ENCODE data around the gene TSPO. TPM values are rescaled to one million over a fixed set of nuclear protein-coding genes. Genes with fewer than 3 reads are reported as not detected.
A peak's percentile ranks its signal among the peaks of the same experiment; 100 is the strongest.

The TSPO gene
- total and polyA plus RNA-seq, 9 of the 15 experiments (the other 6 are each of a cell fraction or from before 2014, with no cell fraction given) = 4.9 to 126 (median 25.3) TPM

GRCh38 chr22:43142880-43143562 lies 8.3 kb upstream of the TSPO start, which contains the start of gene MCAT (continued):
- TF ChIP-seq TBL1XR1 (IDR thresholded peaks at IDR 0.05; ENCODE audit: low read length in 2 of 2) (no peak), NR3C1 (CRISPR knock-in tag; IDR thresholded peaks at IDR 0.05) (no peak), TOE1 (IDR thresholded peaks at IDR 0.05; ENCODE audit: borderline replicate concordance) (no peak), TOE1 (CRISPR knock-in tag; IDR thresholded peaks at IDR 0.05; ENCODE audit: borderline replicate concordance, low read depth) (no peak), CBX3 (IDR thresholded peaks at IDR 0.05; ENCODE audit: borderline replicate concordance in 1 of 2, low read length in 2 of 2) (peak in 1 of 2 experiments; percentile 47; a peak in 1 of 3 replicates), MAZ (CRISPR knock-in tag; conservative IDR thresholded peaks at IDR 0.05 in 1 of 2, IDR thresholded peaks at IDR 0.05 in 1 of 2) (peak; percentile 41 to 65; a peak in 3 of 4 replicates), MED1 (CRISPR knock-in tag; IDR thresholded peaks at IDR 0.05; ENCODE audit: borderline replicate concordance) (no peak), MTF1 (CRISPR knock-in tag; IDR thresholded peaks at IDR 0.05; ENCODE audit: borderline replicate concordance) (no peak), MCM3 (IDR thresholded peaks at IDR 0.05) (no peak), YY1 (IDR thresholded peaks at IDR 0.05; ENCODE audit: borderline replicate concordance in 1 of 3, control insufficient read depth in 1 of 3, extremely low read depth in 1 of 3, insufficient read depth in 3 of 3, insufficient read length in 1 of 3, insufficient replicate concordance in 2 of 3, low read depth in 1 of 3, low read length in 2 of 3) (peak in 2 of 3 experiments; percentile 32 to 35), DMBX1 (CRISPR knock-in tag; IDR thresholded peaks at IDR 0.05; ENCODE audit: borderline replicate concordance) (0 out of 2 replicates have a peak, but pooled peaks have one; percentile 56), PHTF2 (CRISPR knock-in tag; IDR thresholded peaks at IDR 0.05) (no peak), FOXP1 (CRISPR knock-in tag; IDR thresholded peaks at IDR 0.05) (no peak), THRAP3 (IDR thresholded peaks at IDR 0.05; ENCODE audit: borderline replicate concordance) (no peak), TBP (optimal IDR thresholded peaks at IDR 0.05; ENCODE audit: low read depth, low read length) (peak; percentile 45), ZNF3 (CRISPR knock-in tag; IDR thresholded peaks at IDR 0.05) (no peak), ZFP30 (CRISPR knock-in tag; IDR thresholded peaks at IDR 0.05; ENCODE audit: borderline replicate concordance) (no peak)
